Hindlimb muscle (tissue), 1 donor: ENCODE data around the gene SIN3A. TPM values are rescaled to one million over a fixed set of nuclear protein-coding genes. Genes with fewer than 3 reads are reported as not detected.
A peak's percentile ranks its signal among the peaks of the same experiment; 100 is the strongest.
"Not testable (repeated sequence)": the region's sequence is repeated elsewhere in the genome, so short reads cannot be mapped to it uniquely, and the experiment has no call there.

ENCODE experiments used
- DNase-seq: peaks from one replicate; pipeline ENCODE4 v3.0.0-alpha.2; 2013
- polyA plus RNA-seq: library from polyadenylated mRNA; unstranded; fragments of 120-200 nt; gene quantifications from one replicate; pipeline ENCODE4 v1.2.1, GENCODE V29; 2013; ENCODE audit not compliant: insufficient read length

The SIN3A gene
- polyA plus RNA-seq = 33.5 TPM

- DNase-seq = peak; percentile 99
Observed at GRCh38 chr15:75451674-75452363, at the start of gene SIN3A. Gene SIN3A (minus strand): TSS chr15:75451690. CDS start chr15:75430375, 21,315 bp downstream.

DNA sequence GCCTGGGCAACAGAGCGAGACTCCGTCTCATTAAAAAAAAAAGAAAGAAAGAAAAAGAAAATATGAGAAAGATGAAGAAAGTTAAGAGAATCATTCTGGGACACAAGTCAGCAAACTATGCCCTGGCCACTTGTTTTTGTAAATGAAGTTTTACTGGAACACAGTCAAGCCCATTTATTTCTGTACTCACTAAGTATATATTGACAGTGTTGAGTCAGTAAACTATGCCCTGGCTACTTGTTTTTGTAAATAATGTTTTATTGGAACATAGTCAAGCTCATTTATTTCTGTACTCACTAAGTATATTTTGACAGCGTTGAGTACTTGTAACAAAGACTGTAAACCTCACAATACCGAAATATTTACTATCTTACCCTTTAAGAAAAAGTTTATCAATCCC, 42.2 kb upstream of the SIN3A start:
- no peak for DNase-seq

DNA sequence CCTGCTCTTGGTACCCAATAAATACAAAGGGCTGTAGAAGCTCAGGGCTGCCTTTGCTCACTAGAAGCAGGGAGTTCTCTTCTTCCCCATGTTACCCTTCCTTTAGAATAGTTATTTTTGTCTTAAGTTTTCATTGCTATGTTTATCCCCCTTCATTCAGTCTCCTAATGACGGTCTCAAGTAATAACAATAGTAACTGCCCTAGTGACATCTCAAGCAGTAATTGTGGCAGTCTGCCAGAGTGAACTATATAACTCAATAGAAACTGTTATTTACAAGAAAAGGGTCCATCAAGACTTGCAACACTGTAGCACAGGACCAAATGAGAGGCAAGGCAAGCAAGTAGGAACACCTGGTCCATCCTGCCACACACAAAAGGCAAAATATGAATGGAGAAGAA, 32.5 kb upstream of the SIN3A start:
- no peak for DNase-seq

DNA sequence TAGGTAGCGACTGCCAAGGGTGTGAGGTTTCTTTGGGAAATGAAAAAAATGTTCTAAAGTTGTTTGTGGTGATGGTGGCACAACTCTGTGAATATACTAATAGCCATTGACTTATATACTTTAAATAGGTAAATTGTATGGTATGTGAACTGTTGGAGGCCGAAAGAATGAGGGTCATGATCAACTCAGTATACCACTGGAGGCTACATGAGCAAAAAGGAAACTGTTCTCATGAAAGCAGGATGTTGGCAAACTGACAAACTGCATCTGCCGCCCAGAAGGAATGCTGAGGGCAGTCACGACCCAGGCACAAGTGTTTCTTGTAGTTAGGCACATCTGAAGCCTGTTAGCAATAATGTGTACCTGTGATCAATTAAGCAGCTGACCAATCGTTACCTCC, 32.1 kb upstream of the SIN3A start:
- DNase-seq = not testable (repeated sequence)

DNA sequence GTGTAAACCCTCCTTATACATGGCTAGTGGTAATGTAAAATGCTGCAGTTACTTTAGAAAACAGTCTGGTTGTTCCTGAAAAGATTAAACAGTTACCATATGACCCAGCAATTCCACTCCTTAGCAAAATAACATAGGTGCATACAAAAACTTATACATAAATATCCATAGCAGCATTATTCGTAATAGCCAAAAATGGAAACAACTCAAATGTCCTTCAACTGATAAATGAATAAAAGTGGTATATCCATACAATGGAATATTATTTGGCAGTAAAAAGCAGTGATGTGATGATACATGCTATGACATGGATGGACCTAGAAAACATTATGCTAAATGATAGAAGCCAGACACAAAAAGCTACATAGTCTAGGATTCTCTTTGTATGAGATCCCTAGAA, 31.6 kb upstream of the SIN3A start:
- DNase-seq = no peak

DNA sequence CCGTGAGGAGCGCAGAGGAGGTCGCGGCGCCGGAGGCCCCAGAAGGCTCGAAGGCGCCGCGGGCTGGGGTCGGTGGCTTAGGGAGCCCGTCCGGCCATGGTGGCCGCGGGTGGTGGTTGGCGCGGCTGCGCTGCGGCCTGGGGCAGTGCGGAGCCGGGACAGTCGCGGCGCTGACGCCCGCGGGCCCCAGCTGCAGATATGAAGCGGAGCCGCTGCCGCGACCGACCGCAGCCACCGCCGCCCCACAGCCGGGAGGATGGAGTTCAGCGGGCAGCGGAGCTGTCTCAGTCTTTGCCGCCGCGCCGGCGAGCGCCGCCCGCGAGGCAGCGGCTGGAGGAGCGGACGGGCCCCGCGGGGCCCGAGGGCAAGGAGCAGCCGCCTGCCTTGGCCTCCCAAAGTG, 29.0 kb upstream of the SIN3A start:
- not testable (repeated sequence) for DNase-seq

DNA sequence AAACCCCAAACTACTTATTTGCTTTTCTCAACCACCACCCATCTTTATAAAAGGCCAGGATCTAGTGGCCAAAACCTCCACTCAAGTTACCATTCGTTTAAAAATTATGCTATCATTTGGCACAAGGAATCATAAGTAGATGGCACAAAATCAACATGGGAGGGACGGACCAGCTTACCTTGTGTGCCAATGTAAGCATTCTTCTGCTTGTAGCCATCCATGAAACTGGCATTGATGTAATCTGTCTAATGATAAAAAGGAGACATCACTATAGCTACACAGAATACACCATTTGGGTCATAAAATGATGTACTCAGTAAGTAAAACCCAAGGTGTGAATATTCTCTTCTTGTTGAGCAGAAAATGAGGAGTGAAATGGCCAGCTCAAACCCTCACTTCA, 28.2 kb upstream of the SIN3A start:
- no peak for DNase-seq

DNA sequence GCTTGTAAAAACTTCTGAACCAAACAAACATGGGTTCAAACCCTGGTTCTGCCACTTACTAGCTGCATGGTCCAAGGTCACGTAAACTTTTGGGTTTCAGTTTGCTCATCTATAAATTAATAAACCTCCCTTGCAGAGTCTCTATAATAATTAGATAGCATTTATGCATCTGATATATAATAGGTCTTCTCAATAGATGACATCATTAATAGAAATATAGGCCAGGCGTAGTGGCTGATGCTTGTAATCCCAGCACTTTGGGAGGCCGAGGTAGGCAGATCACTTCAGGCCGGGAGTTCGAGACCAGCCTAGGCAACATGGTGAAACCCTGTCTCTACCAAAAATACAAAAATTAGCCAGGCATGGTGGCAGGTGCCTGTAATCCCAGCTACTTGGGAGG, 25.6 kb upstream of the SIN3A start:
- DNase-seq = not testable (repeated sequence)

DNA sequence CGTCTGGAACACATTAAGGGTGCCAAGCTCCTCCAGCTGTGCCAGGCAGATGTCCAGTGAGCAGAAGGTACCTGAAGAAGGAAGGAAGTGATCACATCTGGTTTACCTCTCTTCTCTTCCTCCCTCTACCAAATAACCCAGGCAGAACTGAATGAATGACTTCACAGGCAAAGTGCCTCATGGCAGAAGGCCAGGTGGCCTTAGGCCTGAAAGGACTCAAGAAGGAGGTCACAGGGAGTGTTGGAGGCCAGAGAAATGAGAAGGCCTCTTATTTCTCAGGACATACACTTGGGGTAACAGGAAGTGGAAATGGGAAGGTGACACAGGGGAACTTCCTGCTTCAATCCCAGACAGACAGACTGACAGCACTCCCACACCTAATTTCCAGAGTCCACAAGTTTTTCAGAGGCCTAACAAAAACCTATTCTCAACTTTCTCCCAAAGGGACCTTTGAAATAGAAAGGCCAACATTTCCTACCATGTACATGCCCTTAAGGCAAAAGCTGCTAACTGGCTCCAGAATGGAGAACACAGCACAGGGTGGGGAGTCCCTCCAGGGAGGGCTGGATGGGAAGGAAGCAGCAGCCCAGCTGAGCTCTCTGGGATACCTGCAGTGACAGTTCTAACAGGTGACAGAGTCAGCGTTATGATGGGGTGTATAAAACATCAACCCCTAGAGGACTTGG, 17.6 kb upstream of the SIN3A start:
- DNase-seq = no peak

DNA sequence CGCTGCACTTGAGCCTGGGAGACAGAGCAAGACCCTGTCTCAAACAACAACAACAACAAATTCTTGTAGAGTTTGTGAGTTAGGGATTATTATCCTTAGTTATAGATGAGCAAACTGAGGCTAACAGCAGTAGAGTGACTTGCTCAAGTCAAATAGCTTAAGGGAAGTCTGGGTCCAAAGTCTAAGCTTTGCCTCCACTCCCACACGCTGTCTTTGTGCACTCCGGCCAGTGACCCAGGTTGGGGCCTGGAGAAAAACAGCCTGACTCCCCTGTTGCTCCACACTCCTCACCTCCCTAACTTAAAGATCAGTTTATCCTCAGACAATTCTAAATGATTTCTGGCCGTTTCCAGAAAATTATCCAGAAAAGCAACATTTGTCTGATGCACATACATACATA, 9.2 kb upstream of the SIN3A start:
- DNase-seq = no peak

- DNase-seq = no peak
Observed at GRCh38 chr15:75459581-75459980, 8.1 kb upstream of the SIN3A start.

DNA sequence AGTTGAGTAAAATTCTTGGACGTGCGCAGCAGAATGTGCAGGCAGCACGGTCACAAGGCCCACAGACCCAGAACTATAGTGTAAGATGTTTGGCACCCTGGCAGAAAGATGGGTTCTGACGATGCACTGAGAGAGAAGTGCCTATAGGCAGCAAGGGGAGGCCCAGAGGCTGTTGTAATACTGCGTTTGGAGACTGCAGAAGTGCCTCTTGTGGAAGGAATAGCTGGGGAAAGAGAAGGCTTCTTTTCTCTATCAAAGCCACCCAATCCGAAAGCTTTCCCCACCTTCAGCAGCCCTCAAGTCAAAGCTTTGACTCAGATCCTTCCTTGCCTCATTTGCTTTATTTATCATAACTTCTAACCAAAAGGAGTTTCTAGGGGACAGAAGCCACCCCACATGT, 5.2 kb upstream of the SIN3A start:
- no peak for DNase-seq

GRCh38 chr15:75455982-75456531, 4.6 kb upstream of the SIN3A start:
- DNase-seq = no peak

GRCh38 chr15:75455424-75455981, 4.0 kb upstream of the SIN3A start:
- peak; percentile 90 for DNase-seq

- peak; percentile 87 for DNase-seq
Observed at GRCh38 chr15:75454471-75455378, 3.2 kb upstream of the SIN3A start.

- peak; percentile 100 for DNase-seq
Observed at GRCh38 chr15:75453703-75454470, 2.4 kb upstream of the SIN3A start.

- peak; percentile 50 for DNase-seq
Observed at GRCh38 chr15:75452865-75453702, 1.6 kb upstream of the SIN3A start.

DNA sequence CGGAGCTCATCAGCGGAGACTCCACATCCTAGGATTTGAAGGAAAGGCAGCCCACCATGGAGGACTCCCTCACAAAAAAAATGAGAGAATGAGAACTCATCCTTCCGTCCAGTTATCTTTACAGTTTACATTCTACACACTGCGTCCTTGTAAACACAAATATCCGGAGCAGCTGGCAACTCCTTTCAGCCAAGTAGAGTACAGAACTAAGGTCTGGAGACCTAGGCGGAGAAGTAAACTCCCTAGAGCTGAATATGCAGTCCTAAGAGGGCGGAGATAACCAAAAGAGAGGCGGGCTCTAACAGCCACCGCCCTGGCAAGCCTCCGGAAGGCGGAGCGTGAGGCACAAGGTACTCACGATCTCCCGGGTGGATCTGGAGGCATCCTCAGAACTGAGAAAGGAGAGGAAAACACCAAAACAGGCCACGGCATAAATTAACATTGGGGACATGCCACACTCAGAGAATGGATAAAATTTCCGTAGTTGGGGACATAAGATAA, 924 bp upstream of the SIN3A start:
- peak; percentile 87 for DNase-seq

DNA sequence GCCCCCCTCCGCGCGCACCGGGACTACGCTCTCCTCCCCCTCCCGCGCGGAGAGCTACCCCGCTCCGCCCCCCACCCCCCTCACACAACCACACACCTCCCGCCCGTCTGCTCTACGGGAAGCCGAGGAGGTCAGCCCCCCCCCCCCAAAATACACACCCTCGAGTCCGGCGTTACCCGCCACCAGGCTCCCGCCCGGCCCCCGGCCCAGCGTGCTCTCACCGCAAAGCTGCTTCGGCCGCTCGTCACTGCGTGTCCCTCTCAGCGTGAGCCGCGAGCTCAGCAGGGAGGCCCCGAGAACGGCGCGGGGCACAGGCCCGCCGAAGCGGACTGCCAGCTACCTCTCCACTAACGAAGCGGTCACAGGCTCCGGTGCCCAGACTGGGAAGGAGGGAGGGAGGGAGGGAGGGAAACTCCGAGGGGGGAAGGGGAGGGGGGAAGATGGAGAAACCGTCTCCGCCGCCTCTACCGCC, 252 bp downstream of the SIN3A start:
- DNase-seq = no peak
